ENCODE results near the gene G6PC3.
A peak's percentile ranks its signal among the peaks of the same experiment; 100 is the strongest.

G6PC3 gene

GRCh38 chr17:44121997-44122815 lies 51.7 kb downstream of the G6PC3 start:
- Histone ChIP-seq H3K27me3 (replicated peaks; ENCODE audit: insufficient read depth, low read length) (no peaks in the 10 kb centered on the region), H3K36me3 (replicated peaks; ENCODE audit: insufficient read depth, low read length) (no peaks in the 10 kb centered on the region), H3K4me3 (ENCODE audit: low read length) (peak overlapping the region; percentile 97), H3K9ac (ENCODE audit: low read length) (peak overlapping the region; percentile 92), H3F3A (ENCODE audit: insufficient read depth, low read length) (no peaks in the 10 kb centered on the region), H3K9me2 (replicated peaks; ENCODE audit: insufficient read depth, low read length) (no peaks in the 10 kb centered on the region), H2AFZ (ENCODE audit: low read length) (no peak overlapping the region), H4K20me1 (ENCODE audit: insufficient read depth, low read length) (no peaks in the 10 kb centered on the region; the same call in 1 of the 2 replicates), H3K79me2 (ENCODE audit: low read length) (peaks cover 60% of the 10 kb centered on the region), H3K9me3 (replicated peaks; ENCODE audit: insufficient read depth, low read length) (no peaks in the 10 kb centered on the region), H3K4me2 (ENCODE audit: low read depth, low read length) (peak overlapping the region; percentile 90), H3K4me1 (ENCODE audit: low read length) (peaks cover 13% of the 10 kb centered on the region; the same call in 1 of the 2 replicates), H3K27ac (ENCODE audit: low read length) (no peak overlapping the region)
- no peak for DNase-seq
- TF ChIP-seq CTCF (IDR thresholded peaks at IDR 0.05; ENCODE audit: low read length) (no peak), EZH2phosphoT487 (IDR thresholded peaks at IDR 0.05; ENCODE audit: low read length) (no peak), EZH2 (optimal IDR thresholded peaks at IDR 0.05; ENCODE audit: low read depth, low read length) (no peak)

GRCh38 chr17:44122816-44123355 lies 52.4 kb downstream of the G6PC3 start:
- Histone ChIP-seq H3K9me2 (replicated peaks; ENCODE audit: insufficient read depth, low read length) (no peaks in the 10 kb centered on the region), H3K27ac (ENCODE audit: low read length) (no peak overlapping the region), H3K4me3 (ENCODE audit: low read length) (peak overlapping the region; percentile 97), H3K27me3 (replicated peaks; ENCODE audit: insufficient read depth, low read length) (no peaks in the 10 kb centered on the region), H3K36me3 (replicated peaks; ENCODE audit: insufficient read depth, low read length) (no peaks in the 10 kb centered on the region), H2AFZ (ENCODE audit: low read length) (peak overlapping the region; percentile 53), H3K4me1 (ENCODE audit: low read length) (peaks cover 13% of the 10 kb centered on the region; the same call in 1 of the 2 replicates), H4K20me1 (ENCODE audit: insufficient read depth, low read length) (no peaks in the 10 kb centered on the region; the same call in 1 of the 2 replicates), H3K9me3 (replicated peaks; ENCODE audit: insufficient read depth, low read length) (no peaks in the 10 kb centered on the region), H3F3A (ENCODE audit: insufficient read depth, low read length) (no peaks in the 10 kb centered on the region), H3K4me2 (ENCODE audit: low read depth, low read length) (peak overlapping the region; percentile 90), H3K79me2 (ENCODE audit: low read length) (peaks cover 53% of the 10 kb centered on the region), H3K9ac (ENCODE audit: low read length) (peak overlapping the region; percentile 92)
- TF ChIP-seq CTCF (IDR thresholded peaks at IDR 0.05; ENCODE audit: low read length) (no peak), EZH2phosphoT487 (IDR thresholded peaks at IDR 0.05; ENCODE audit: low read length) (no peak), EZH2 (optimal IDR thresholded peaks at IDR 0.05; ENCODE audit: low read depth, low read length) (no peak)
- DNase-seq, result no peak

- Histone ChIP-seq H3K9me2 (replicated peaks; ENCODE audit: insufficient read depth, low read length) (no peaks in the 10 kb centered on the region), H4K20me1 (ENCODE audit: insufficient read depth, low read length) (no peaks in the 10 kb centered on the region; the same call in 1 of the 2 replicates), H3F3A (ENCODE audit: insufficient read depth, low read length) (no peaks in the 10 kb centered on the region), H3K4me2 (ENCODE audit: low read depth, low read length) (peak within 1 kb of the TSS; percentile 90), H2AFZ (ENCODE audit: low read length) (peak within 1 kb of the TSS; percentile 60), H3K9ac (ENCODE audit: low read length) (peak within 1 kb of the TSS; percentile 92), H3K4me1 (ENCODE audit: low read length) (peaks cover 13% of the 10 kb centered on the region; the same call in 1 of the 2 replicates), H3K27ac (ENCODE audit: low read length) (peak within 1 kb of the TSS; percentile 46; the same call in 1 of the 2 replicates), H3K79me2 (ENCODE audit: low read length) (peaks cover 47% of the 10 kb centered on the region), H3K9me3 (replicated peaks; ENCODE audit: insufficient read depth, low read length) (no peaks in the 10 kb centered on the region), H3K36me3 (replicated peaks; ENCODE audit: insufficient read depth, low read length) (no peaks in the 10 kb centered on the region), H3K27me3 (replicated peaks; ENCODE audit: insufficient read depth, low read length) (no peaks in the 10 kb centered on the region), H3K4me3 (ENCODE audit: low read length) (peak within 1 kb of the TSS; percentile 97)
- peak; percentile 95 for DNase-seq
- no peak for TF ChIP-seq EZH2 (optimal IDR thresholded peaks at IDR 0.05; ENCODE audit: low read depth, low read length)
- TF ChIP-seq CTCF (IDR thresholded peaks at IDR 0.05; ENCODE audit: low read length), result peak; percentile 65
- TF ChIP-seq EZH2phosphoT487 (IDR thresholded peaks at IDR 0.05; ENCODE audit: low read length), result no peak
Observed at GRCh38 chr17:44123356-44124117, 53.0 kb downstream of the G6PC3 start, which contains the start of gene HDAC5. Gene HDAC5, minus strand, starts transcription at chr17:44123641. Its CDS starts 6,126 bp downstream, at chr17:44117515.

Data from MM.1S (cell line).